H9 (cell line): ENCODE data around the gene PYGL. TPM values are rescaled to one million over a fixed set of nuclear protein-coding genes. Genes with fewer than 3 reads are reported as not detected.

Source experiments
- DNase-seq: peaks from one replicate; pipeline ENCODE4 v3.0.0-alpha.2; 2017
- H2AFZ ChIP-seq: one replicate; pipeline ENCODE4 v1.6.1; 2013; ENCODE audit warnings: mild to moderate bottlenecking, low read length, control low read depth, moderate library complexity
- H2AK5ac ChIP-seq: 2 replicates; pipeline ENCODE4 v1.6.1; 2013; ENCODE audit warnings: low read length, control low read depth, mixed read lengths; ENCODE audit not compliant: insufficient read length
- H2BK120ac ChIP-seq: one replicate; pipeline ENCODE4 v1.6.1; 2013; ENCODE audit warnings: low read depth, mild to moderate bottlenecking, low read length, control low read depth, inconsistent platforms; ENCODE audit not compliant: poor library complexity, severe bottlenecking
- H2BK12ac ChIP-seq: 2 replicates; pipeline ENCODE4 v1.6.1; 2013; ENCODE audit warnings: low read length, control low read depth, mixed read lengths, low read depth; ENCODE audit not compliant: insufficient read length
- H2BK15ac ChIP-seq: 2 replicates; pipeline ENCODE4 v1.6.1; 2013; ENCODE audit warnings: low read depth, low read length, control low read depth
- H2BK20ac ChIP-seq: one replicate; pipeline ENCODE4 v1.6.1; 2013; ENCODE audit warnings: low read depth, mild to moderate bottlenecking, low read length, control low read depth, inconsistent platforms; ENCODE audit not compliant: poor library complexity, severe bottlenecking
- H2BK5ac ChIP-seq: 2 replicates; pipeline ENCODE4 v1.6.1; 2013; ENCODE audit warnings: low read length, control low read depth, mixed read lengths; ENCODE audit not compliant: insufficient read length
- H3K14ac ChIP-seq: 2 replicates; pipeline ENCODE4 v1.6.1; 2013; ENCODE audit warnings: low read length, control low read depth; ENCODE audit not compliant: insufficient read depth
- H3K18ac ChIP-seq: 2 replicates; pipeline ENCODE4 v1.6.1; 2013; ENCODE audit warnings: low read depth, mild to moderate bottlenecking, mixed read lengths, low read length, control low read depth; ENCODE audit not compliant: insufficient read length
- H3K23ac ChIP-seq: 2 replicates; pipeline ENCODE4 v1.6.1; 2013; ENCODE audit warnings: low read length, control low read depth, mixed read lengths, low read depth; ENCODE audit not compliant: insufficient read length
- H3K23me2 ChIP-seq: 2 replicates; pipeline ENCODE4 v1.6.1; 2013; ENCODE audit warnings: low read depth, mild to moderate bottlenecking, mixed read lengths, low read length, control low read depth; ENCODE audit not compliant: insufficient read length, poor library complexity, severe bottlenecking
- H3K27ac ChIP-seq: 2 replicates; pipeline ENCODE4 v1.5.1; 2013; ENCODE audit warnings: low read length, control low read depth, mixed read lengths, low read depth; ENCODE audit not compliant: insufficient read length
- H3K27me3 ChIP-seq: 2 replicates; pipeline ENCODE4 v1.6.1; 2013; ENCODE audit warnings: low read length, control low read depth, inconsistent platforms; ENCODE audit not compliant: insufficient read depth
- H3K4ac ChIP-seq: 2 replicates; pipeline ENCODE4 v1.6.1; 2013; ENCODE audit warnings: low read depth, mild to moderate bottlenecking, control low read depth, inconsistent platforms, low read length, moderate library complexity
- H3K4me1 ChIP-seq: 2 replicates; pipeline ENCODE4 v1.6.1; 2013; ENCODE audit warnings: low read length, control low read depth, inconsistent platforms; ENCODE audit not compliant: insufficient read depth
- H3K4me2 ChIP-seq: 2 replicates; pipeline ENCODE4 v1.6.1; 2013; ENCODE audit warnings: low read length, control low read depth, mixed read lengths; ENCODE audit not compliant: insufficient read length, insufficient read depth
- H3K56ac ChIP-seq: 2 replicates; pipeline ENCODE4 v1.6.1; 2013; ENCODE audit warnings: low read depth, mild to moderate bottlenecking, mixed read lengths, low read length, control low read depth; ENCODE audit not compliant: insufficient read length
- H3K79me1 ChIP-seq: 2 replicates; pipeline ENCODE4 v1.6.1; 2013; ENCODE audit warnings: low read depth, mild to moderate bottlenecking, moderate library complexity, low read length, control low read depth, inconsistent platforms; ENCODE audit not compliant: insufficient read depth, poor library complexity, severe bottlenecking
- H3K79me2 ChIP-seq: 2 replicates; pipeline ENCODE4 v1.6.1; 2013; ENCODE audit warnings: low read length, control low read depth, inconsistent platforms; ENCODE audit not compliant: insufficient read depth
- H3K9ac ChIP-seq: 2 replicates; pipeline ENCODE4 v1.6.1; 2013; ENCODE audit warnings: low read length, control low read depth, mixed read lengths; ENCODE audit not compliant: insufficient read length; ENCODE audit errors: extremely low read depth
- H3K9me3 ChIP-seq: one replicate; pipeline ENCODE4 v1.6.1; 2013; ENCODE audit warnings: low read depth, low read length, inconsistent platforms; ENCODE audit not compliant: control insufficient read depth
- H3T11ph ChIP-seq: one replicate; pipeline ENCODE4 v1.6.1; 2013; ENCODE audit warnings: mild to moderate bottlenecking, low read length, control low read depth, inconsistent platforms
- H4K20me1 ChIP-seq: one replicate; pipeline ENCODE4 v1.6.1; 2013; ENCODE audit not compliant: control insufficient read depth, insufficient read length, insufficient read depth
- H4K5ac ChIP-seq: 2 replicates; pipeline ENCODE4 v1.6.1; 2013; ENCODE audit warnings: low read depth, mild to moderate bottlenecking, mixed read lengths, low read length, control low read depth; ENCODE audit not compliant: insufficient read length
- H4K8ac ChIP-seq: replicated peaks from 2 replicates; pipeline ENCODE4 v1.6.1; 2013; ENCODE audit warnings: low read length, control low read depth, mixed read lengths, low read depth; ENCODE audit not compliant: insufficient read length
- H4K91ac ChIP-seq: 2 replicates; pipeline ENCODE4 v1.6.1; 2013; ENCODE audit warnings: low read depth, mild to moderate bottlenecking, moderate library complexity, mixed read lengths, low read length, control low read depth; ENCODE audit not compliant: insufficient read length
- H3K27ac Mint-ChIP-seq, 3 experiments: 2 replicates in 2 of 3; 3 replicates in 1 of 3; pipeline ENCODE4 v1.8.0; 2020 to 2021; ENCODE audit warnings: mixed read lengths in 3 of 3, mild to moderate bottlenecking in 1 of 3, moderate library complexity in 1 of 3
- H3K27me3 Mint-ChIP-seq: 2 replicates; pipeline ENCODE4 v1.8.0; 2021; ENCODE audit warnings: low read depth, mild to moderate bottlenecking, moderate library complexity, mixed read lengths
- H3K36me3 Mint-ChIP-seq, 3 experiments: 2 replicates in 2 of 3; 3 replicates in 1 of 3; pipeline ENCODE4 v1.8.0; 2020 to 2021; ENCODE audit warnings: low read depth in 3 of 3, mixed read lengths in 3 of 3; ENCODE audit not compliant: insufficient read depth in 1 of 3
- H3K4me1 Mint-ChIP-seq, 2 experiments: 2 replicates each; pipeline ENCODE4 v1.8.0; 2020; ENCODE audit warnings: mixed read lengths in 2 of 2
- H3K4me3 Mint-ChIP-seq, 2 experiments: 2 replicates in 1 of 2; 3 replicates in 1 of 2; pipeline ENCODE4 v1.8.0; 2020 to 2021; ENCODE audit warnings: mild to moderate bottlenecking in 2 of 2, mixed read lengths in 2 of 2, moderate library complexity in 1 of 2
- H3K9me3 Mint-ChIP-seq, 2 experiments: 2 replicates in 1 of 2; 3 replicates in 1 of 2; pipeline ENCODE4 v1.8.0; 2020; ENCODE audit warnings: mild to moderate bottlenecking in 2 of 2, mixed read lengths in 2 of 2, moderate library complexity in 1 of 2
- CTCF ChIP-seq: fragments of 200-600 bp; sonication (generic); conservative IDR thresholded peaks from 3 replicates; pipeline ENCODE4 v1.8.0; 2021; ENCODE audit warnings: antibody characterized with exemption, mild to moderate bottlenecking
- WGBS: extraction: QIAGEN DNeasy Blood & Tissue Kit; methylation state at CpG from one replicate; pipeline ENCODE4 v1.1.7; 2013; ENCODE audit warnings: missing lambda C conversion rate, low lambda C conversion rate, mixed read lengths; ENCODE audit not compliant: insufficient read length; ENCODE audit errors: extremely low coverage; 5-methylcytosine and 5-hydroxymethylcytosine counted together
- total RNA-seq: library from RNA; stranded (reverse); gene quantifications from 2 replicates; pipeline ENCODE4 v1.2.1, GENCODE V29; 2021

PYGL gene
- total RNA-seq, 1 experiment from 2014 or later: 53.8 TPM

- no CpG with 5 or more reads among the region's 2 CpGs for WGBS
- H2BK120ac ChIP-seq: no peak overlapping the region
- no peak overlapping the region for H2BK12ac ChIP-seq
- no peak overlapping the region for H4K8ac ChIP-seq
- no peak for TF ChIP-seq CTCF
- H3K79me2 ChIP-seq: no peaks in the 10 kb centered on the region
- no peak overlapping the region for H2AK5ac ChIP-seq
- H3K27ac Mint-ChIP-seq: no peak overlapping the region
- H3K9me3 Mint-ChIP-seq: peaks cover 3 to 5% of the 10 kb centered on the region in 2 experiments; a peak in 3 of 5 replicates
- no peak overlapping the region for H3K4ac ChIP-seq
- no peak overlapping the region for H3K18ac ChIP-seq
- peaks cover 7% of the 10 kb centered on the region for H3K27me3 Mint-ChIP-seq
- DNase-seq: no peak
- H4K20me1 ChIP-seq: no peaks in the 10 kb centered on the region
- no peak overlapping the region for H4K91ac ChIP-seq
- H2BK5ac ChIP-seq: no peak overlapping the region
- H3K56ac ChIP-seq: no peak overlapping the region
- no peak overlapping the region for H2AFZ ChIP-seq
- no peak overlapping the region for H2BK15ac ChIP-seq
- no peak overlapping the region for H4K5ac ChIP-seq
- no peaks in the 10 kb centered on the region for H3K9me3 ChIP-seq
- H3K23me2 ChIP-seq: peaks cover 14% of the 10 kb centered on the region
- H3K27ac ChIP-seq: no peak overlapping the region
- no peak overlapping the region for H3K4me2 ChIP-seq
- no peak overlapping the region for H3T11ph ChIP-seq
- no peak overlapping the region for H3K14ac ChIP-seq
- H3K23ac ChIP-seq: no peak overlapping the region
- peaks cover 11 to 14% of the 10 kb centered on the region in 2 experiments for H3K4me1 Mint-ChIP-seq
- H2BK20ac ChIP-seq: no peak overlapping the region
- H3K36me3 Mint-ChIP-seq: peaks cover 0 to 2% (median 0%) of the 10 kb centered on the region in 3 experiments; a peak in 2 of 7 replicates
- H3K9ac ChIP-seq: no peak overlapping the region
- H3K79me1 ChIP-seq: no peaks in the 10 kb centered on the region
- H3K4me3 Mint-ChIP-seq: no peak overlapping the region
- peaks cover 3% of the 10 kb centered on the region; the same call in 1 of the 2 replicates for H3K4me1 ChIP-seq
- no peaks in the 10 kb centered on the region for H3K27me3 ChIP-seq
These were observed 3.9 kb upstream of the PYGL start for GRCh38 chr14:50948205-50948604.
